VCaP (cell line): Measurements from ENCODE around the gene JPH3.

Experiments used
- H3K27ac ChIP-seq: fragments of 450-650 bp; 2 replicates; pipeline ENCODE4 v1.5.1; 2017
- TF ChIP-seq, protein P1 (sequence below): fragments of 450-650 bp; conservative IDR thresholded peaks from 2 replicates; pipeline ENCODE4 v1.5.1; 2017; ENCODE audit warnings: mild to moderate bottlenecking, moderate library complexity

The JPH3 gene

DNA sequence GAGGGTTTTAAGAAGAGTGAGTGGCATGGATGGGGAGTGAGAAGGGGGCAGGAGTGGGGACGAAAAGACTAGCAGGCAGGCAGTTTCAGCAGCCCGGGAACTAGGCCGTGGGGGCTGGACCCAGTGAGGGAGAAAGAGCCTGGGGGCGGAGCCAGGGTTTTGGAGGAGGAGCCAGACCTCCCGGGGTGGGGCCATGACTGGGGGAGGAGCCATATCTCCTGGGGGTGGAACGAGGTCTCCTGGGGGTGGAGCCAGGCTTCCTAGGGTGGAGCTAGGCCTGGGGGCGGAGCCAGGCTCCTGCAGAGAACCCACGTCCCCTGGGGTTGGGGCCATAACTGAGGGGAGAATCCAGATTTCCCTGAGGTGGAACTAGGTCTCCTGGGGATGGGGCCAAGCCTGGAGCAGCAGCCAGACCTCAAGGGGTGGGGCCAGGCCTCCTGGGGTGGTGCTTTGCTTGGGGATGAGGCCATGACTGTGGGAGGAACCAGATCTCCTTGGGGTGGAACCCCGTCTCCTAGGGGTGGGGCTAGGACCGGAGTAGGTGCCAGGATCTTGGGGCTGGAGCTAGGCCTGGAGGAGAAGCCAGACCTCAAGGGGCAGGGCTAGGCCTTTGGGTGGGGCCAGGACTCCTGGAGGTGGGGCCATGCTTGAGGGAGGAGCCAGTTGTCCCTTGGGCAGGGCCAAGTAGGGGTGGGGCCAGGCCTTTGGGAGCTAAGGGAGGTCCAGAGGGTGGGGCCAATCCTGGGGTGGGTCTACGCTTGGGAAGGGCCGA is 41.7 kb upstream of the JPH3 start:
- no peak overlapping the region for H3K27ac ChIP-seq
- TF ChIP-seq, protein P1, sequence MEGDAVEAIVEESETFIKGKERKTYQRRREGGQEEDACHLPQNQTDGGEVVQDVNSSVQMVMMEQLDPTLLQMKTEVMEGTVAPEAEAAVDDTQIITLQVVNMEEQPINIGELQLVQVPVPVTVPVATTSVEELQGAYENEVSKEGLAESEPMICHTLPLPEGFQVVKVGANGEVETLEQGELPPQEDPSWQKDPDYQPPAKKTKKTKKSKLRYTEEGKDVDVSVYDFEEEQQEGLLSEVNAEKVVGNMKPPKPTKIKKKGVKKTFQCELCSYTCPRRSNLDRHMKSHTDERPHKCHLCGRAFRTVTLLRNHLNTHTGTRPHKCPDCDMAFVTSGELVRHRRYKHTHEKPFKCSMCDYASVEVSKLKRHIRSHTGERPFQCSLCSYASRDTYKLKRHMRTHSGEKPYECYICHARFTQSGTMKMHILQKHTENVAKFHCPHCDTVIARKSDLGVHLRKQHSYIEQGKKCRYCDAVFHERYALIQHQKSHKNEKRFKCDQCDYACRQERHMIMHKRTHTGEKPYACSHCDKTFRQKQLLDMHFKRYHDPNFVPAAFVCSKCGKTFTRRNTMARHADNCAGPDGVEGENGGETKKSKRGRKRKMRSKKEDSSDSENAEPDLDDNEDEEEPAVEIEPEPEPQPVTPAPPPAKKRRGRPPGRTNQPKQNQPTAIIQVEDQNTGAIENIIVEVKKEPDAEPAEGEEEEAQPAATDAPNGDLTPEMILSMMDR = no peak

DNA sequence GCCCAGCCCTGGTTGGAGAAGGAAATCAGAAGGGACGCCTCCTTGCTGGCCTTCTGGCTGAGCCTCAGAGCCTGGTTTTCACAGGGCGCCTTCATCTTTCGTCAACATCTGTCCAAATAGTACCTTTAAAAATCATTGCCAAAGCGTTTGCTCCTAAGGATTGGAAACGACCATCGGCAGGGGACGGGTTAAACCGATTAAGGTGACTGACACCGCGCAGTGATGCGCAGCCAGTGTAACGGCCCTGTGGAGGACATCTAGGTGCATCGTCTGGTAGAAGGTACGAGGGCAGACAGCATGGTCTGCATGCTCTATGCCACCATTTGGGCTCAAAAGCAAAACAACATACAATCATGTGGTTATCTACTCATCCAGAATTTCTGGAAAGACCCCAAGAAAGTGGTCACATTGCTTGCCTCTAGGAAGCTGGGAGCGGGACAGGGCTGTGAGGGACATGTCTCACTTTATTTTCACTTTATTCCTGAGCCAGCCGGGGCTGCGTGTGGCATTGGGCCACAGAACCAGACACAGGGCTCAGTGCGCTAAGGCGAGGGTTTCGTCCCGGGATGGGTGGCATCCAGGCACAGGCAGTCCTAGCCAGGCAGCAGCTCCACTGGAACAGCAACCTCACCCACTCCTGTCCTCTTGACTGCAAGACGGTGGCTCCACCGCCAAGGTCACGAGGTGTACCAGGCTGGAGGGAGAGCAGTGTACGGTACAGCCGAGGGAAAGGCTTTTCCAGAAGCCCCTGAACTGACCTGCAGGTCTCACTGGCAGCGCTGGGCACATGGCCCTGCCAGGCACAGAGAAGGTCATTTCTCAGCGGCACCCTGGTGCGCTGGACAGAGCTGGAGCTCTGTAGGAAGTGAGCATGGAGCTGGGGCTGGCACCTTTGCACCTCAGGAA is 40.9 kb upstream of the JPH3 start:
- TF ChIP-seq, protein P1 = no peak
- H3K27ac ChIP-seq = no peak overlapping the region

- TF ChIP-seq, protein P1 = no peak
- H3K27ac ChIP-seq = no peak overlapping the region
Measured at GRCh38 chr16:87562201-87562600, 40.1 kb upstream of the JPH3 start.

DNA sequence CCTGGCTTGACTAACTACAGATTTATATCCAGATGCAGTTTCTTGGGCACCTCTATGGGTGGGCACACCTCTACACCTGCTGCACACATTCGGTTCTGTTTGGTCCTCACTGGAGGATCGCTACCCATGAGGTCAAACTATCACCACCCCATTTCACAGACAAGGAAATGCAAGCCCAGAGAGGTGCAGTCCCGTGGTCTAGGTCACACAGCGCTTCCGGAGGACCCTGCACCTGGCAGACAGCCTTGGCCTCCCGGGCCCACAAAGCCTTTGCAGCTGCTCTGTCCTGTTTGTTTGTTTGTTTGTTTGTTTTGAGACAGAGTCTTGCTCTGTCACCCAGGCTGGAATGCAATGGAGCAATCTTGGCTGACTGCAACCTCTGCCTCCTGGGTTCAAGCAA is 39.3 kb upstream of the JPH3 start:
- TF ChIP-seq, protein P1 = no peak
- no peak overlapping the region for H3K27ac ChIP-seq

DNA sequence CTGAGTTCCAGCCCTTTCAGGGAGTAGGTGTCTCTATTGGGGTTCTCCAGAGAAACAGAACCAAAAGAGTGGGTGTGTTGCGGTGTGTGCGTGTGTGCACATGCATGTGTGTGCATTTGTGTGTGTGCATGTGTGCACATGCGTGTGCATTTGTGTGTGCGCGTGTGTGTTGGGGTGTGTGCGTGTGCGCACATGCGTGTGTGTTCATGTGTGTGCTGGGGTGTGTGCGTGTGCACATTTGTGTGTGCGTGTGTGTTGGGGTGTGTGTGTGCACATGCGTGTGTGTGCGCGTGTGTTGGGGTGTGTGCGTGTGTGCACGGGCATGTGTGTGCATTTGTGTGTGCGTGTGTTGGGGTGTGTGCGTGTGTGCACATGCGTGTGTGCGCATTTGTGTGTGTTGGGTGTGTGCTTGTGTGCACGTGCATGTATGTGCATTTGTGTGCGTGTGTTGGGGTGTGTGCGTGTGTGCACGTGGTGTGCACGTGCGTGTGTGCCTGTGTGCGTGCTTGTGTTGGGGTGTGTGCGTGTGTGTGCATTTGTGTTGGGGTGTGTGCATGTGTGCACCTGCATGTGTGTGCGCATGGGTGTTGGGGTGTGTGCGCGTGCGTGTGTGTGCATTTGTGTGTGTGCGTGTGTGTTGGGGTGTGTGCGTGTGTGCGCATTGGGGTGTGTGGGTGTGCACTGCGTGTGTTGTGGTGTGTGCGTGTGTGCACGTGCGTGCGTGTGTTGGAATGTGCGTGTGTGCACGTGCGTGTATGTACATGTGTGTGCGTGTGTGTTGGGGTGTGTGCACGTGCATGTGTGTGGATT is 38.4 kb upstream of the JPH3 start:
- TF ChIP-seq, protein P1 = no peak
- H3K27ac ChIP-seq = no peak overlapping the region

- TF ChIP-seq, protein P1 = no peak
- H3K27ac ChIP-seq = no peak overlapping the region
Measured at GRCh38 chr16:87564524-87564778, 37.9 kb upstream of the JPH3 start.
